Thymus (tissue), 11 donors: ENCODE measurements around the gene OCA2. TPM values are rescaled to one million over a fixed set of nuclear protein-coding genes. Genes with fewer than 3 reads are reported as not detected.

Experiments used
- DNase-seq, 9 donors: peaks; one replicate each; pipeline ENCODE4 v3.0.0-alpha.2; 2013; ENCODE audit warnings: low spot score in 9 of 9, low read depth in 6 of 9, missing footprints in 1 of 9
- H3K27ac ChIP-seq, 2 donors: one replicate each; pipeline ENCODE4 v1.5.1; 2013; ENCODE audit warnings: control low read depth in 1 of 2, low read depth in 1 of 2, low read length in 1 of 2, mild to moderate bottlenecking in 1 of 2, moderate library complexity in 1 of 2
- H3K27me3 ChIP-seq, 2 donors: one replicate each; pipeline ENCODE4 v1.5.1; 2013; ENCODE audit warnings: low read length in 1 of 2; ENCODE audit not compliant: control insufficient read depth in 2 of 2, insufficient read depth in 1 of 2
- H3K36me3 ChIP-seq, 2 donors: one replicate each; pipeline ENCODE4 v1.5.1; 2013; ENCODE audit warnings: low read length in 1 of 2, mild to moderate bottlenecking in 1 of 2, moderate library complexity in 1 of 2; ENCODE audit not compliant: control insufficient read depth in 2 of 2, insufficient read depth in 2 of 2
- H3K4me1 ChIP-seq, 2 donors: one replicate each; pipeline ENCODE4 v1.5.1; 2013; ENCODE audit warnings: low read length in 2 of 2; ENCODE audit not compliant: control insufficient read depth in 2 of 2, insufficient read depth in 2 of 2
- H3K4me3 ChIP-seq, 2 donors: one replicate each; pipeline ENCODE4 v1.5.1; 2013; ENCODE audit warnings: low read length in 2 of 2, control low read depth in 1 of 2, mild to moderate bottlenecking in 1 of 2
- H3K9me3 ChIP-seq, 2 donors: one replicate each; pipeline ENCODE4 v1.5.1; 2013; ENCODE audit warnings: low read length in 1 of 2, mild to moderate bottlenecking in 1 of 2; ENCODE audit not compliant: control insufficient read depth in 2 of 2, insufficient read depth in 1 of 2
- WGBS: extraction: QIAGEN DNeasy Blood & Tissue Kit; methylation state at CpG from one replicate; pipeline ENCODE4 v1.1.7; 2013; 5-methylcytosine and 5-hydroxymethylcytosine counted together
- polyA plus RNA-seq: library from polyadenylated mRNA; stranded (reverse); fragments of 200-250 nt; gene quantifications from one replicate; pipeline ENCODE4 v1.2.3, GENCODE V29; 2013
- total RNA-seq: library from RNA; stranded (reverse); fragments of 120-200 nt; gene quantifications from one replicate; pipeline ENCODE4 v1.2.4, GENCODE V29; 2013
- donor health status: healthy.

The OCA2 gene
- total and polyA plus RNA-seq, 2 donors = 0.99 to 1.2 TPM

GRCh38 chr15:27796405-27797320 lies 302.5 kb downstream of the OCA2 start:
- no peak for DNase-seq
- Histone ChIP-seq H3K4me1 (no peaks in the 10 kb centered on the region), H3K9me3 (no peaks in the 10 kb centered on the region)

GRCh38 chr15:27792756-27793264 lies 306.3 kb downstream of the OCA2 start:
- Histone ChIP-seq H3K27ac (no peak overlapping the region), H3K4me1 (no peaks in the 10 kb centered on the region), H3K9me3 (no peaks in the 10 kb centered on the region), H3K27me3 (no peaks in the 10 kb centered on the region), H3K4me3 (no peak overlapping the region), H3K36me3 (no peaks in the 10 kb centered on the region)
- DNase-seq = no peak
- WGBS = 79% methylated on average over 10 of the region's 10 CpGs

More at GRCh38 chr15:27796405-27797320, 302.5 kb downstream of the OCA2 start:
- Histone ChIP-seq H3K36me3 (no peaks in the 10 kb centered on the region), H3K27me3 (no peaks in the 10 kb centered on the region), H3K27ac (no peak overlapping the region), H3K4me3 (no peak overlapping the region)
- 76% methylated on average over 17 of the region's 17 CpGs for WGBS

DNA sequence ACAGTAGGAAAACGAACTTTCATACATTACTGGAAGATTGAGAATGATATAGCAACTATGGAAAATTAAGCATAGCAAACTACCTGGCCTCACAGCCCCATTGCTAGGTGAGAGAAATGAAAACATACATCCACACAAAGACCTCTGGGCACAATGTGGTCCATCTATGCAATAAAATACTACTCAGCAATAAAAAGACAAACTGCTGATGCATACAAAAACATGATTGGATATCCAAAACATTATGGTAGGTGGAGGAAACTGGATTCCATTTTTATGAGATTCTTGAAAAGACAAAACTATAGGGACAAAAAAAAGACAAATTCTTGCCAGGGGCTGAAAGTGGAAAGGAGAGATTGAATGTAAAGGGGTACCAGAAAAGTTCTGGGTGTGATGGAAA lies 308.8 kb downstream of the OCA2 start:
- H3K9me3 ChIP-seq = no peaks in the 10 kb centered on the region
- 64% methylated on average over 1 of the region's 1 CpG for WGBS

DNA sequence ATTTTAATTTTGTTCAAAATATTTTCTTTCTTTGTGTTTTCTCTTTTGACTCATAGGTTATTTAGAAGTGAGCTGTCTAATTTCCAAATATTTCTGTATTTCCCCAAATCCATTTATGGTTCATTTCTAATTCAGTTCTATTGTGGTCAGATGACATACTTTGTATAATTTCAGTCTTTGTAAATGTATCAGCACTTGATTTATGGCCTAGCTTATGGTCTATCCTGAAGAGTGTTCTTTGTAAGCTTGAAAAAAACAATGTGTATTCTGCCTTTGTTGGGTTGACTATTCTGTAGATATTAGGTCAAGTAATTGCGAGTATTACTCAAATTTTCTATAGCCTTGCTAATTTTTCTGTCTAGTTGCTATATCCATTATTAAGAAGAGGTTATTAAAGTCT lies 311.2 kb downstream of the OCA2 start:
- H3K36me3 ChIP-seq = no peaks in the 10 kb centered on the region
- no peak for DNase-seq
- H3K27me3 ChIP-seq = no peaks in the 10 kb centered on the region
- no peaks in the 10 kb centered on the region for H3K9me3 ChIP-seq
- WGBS = 90% methylated on average over 1 of the region's 1 CpG
- H3K4me3 ChIP-seq = no peak overlapping the region
- H3K4me1 ChIP-seq = no peaks in the 10 kb centered on the region
- no peak overlapping the region for H3K27ac ChIP-seq

More for the DNA sequence above, 308.8 kb downstream of the OCA2 start:
- Histone ChIP-seq H3K4me1 (no peaks in the 10 kb centered on the region), H3K27me3 (no peaks in the 10 kb centered on the region), H3K36me3 (no peaks in the 10 kb centered on the region), H3K4me3 (no peak overlapping the region), H3K27ac (no peak overlapping the region)
- DNase-seq = no peak

DNA sequence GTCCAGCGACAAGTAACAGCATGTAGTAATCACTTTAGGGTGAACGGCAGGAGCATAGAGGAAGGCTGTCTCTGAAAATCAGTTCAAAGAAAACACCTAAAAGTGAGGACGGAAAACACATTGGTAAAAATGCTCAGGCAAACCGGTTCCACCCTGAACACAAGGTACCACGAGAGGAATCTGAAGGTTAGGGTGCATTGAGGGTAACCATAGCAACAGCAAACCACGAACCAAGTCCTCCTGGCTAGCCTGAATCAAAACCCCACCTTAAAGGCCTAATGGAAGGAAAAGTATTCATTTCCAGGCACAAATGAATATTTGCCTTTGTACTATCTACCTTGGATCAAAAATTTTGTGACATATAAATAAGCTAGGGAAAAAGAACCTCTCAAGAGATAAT lies 315.0 kb downstream of the OCA2 start:
- Histone ChIP-seq H3K27ac (no peak overlapping the region), H3K36me3 (no peaks in the 10 kb centered on the region), H3K27me3 (no peaks in the 10 kb centered on the region), H3K4me3 (no peak overlapping the region), H3K9me3 (no peaks in the 10 kb centered on the region), H3K4me1 (no peaks in the 10 kb centered on the region)
- DNase-seq = no peak
- 79% methylated on average over 6 of the region's 6 CpGs for WGBS

DNA sequence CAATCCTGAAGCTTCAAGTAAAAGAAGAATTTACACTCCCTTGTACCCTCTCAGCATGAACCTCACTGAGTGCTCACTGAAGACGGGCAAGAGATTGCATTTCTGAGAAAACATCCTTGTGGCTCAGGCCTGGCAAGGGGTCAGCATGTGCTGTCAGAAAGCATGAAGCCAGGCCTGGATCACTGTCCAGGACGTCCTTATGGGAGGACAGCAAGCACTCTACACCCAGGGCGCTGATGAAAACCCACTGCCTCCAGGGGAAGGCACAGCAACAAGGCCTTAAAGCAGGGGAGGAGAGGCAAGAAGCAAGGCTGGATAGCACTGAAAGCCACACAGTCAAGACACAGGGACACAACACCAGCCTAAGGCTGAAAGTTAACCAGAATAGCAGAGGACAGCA lies 315.4 kb downstream of the OCA2 start:
- 79% methylated on average over 3 of the region's 3 CpGs for WGBS

DNA sequence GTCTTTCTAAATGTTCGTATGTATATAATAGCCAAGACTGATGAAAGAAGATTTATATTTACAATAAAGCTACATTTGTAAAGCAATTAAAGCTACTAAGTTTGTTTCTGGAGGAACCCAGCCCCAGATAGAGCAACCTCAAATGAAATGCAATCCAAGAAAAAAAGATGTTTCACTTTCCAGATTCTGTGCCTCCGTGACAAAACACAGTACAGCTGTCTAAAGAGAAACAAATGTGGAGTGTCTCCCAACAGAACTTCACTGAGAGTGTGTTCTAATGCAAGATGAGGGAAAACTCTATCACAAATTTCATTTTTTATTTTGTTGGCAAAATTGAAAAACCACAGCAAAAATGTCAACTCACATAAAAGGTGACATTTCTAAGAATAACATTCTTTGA lies 317.0 kb downstream of the OCA2 start:
- DNase-seq = no peak
- Histone ChIP-seq H3K27me3 (no peaks in the 10 kb centered on the region), H3K4me1 (no peaks in the 10 kb centered on the region), H3K9me3 (no peaks in the 10 kb centered on the region), H3K36me3 (no peaks in the 10 kb centered on the region), H3K4me3 (no peak overlapping the region), H3K27ac (no peak overlapping the region)
- WGBS = 88% methylated on average over 2 of the region's 2 CpGs

More for the DNA sequence above, 315.4 kb downstream of the OCA2 start:
- no peak for DNase-seq
- H3K36me3 ChIP-seq = no peaks in the 10 kb centered on the region
- H3K27ac ChIP-seq = no peak overlapping the region
- no peaks in the 10 kb centered on the region for H3K4me1 ChIP-seq
- H3K27me3 ChIP-seq = no peaks in the 10 kb centered on the region
- H3K4me3 ChIP-seq = no peak overlapping the region
- no peaks in the 10 kb centered on the region for H3K9me3 ChIP-seq

GRCh38 chr15:27776501-27776900 lies 322.6 kb downstream of the OCA2 start:
- DNase-seq = no peak
- H3K4me1 ChIP-seq = no peaks in the 10 kb centered on the region
- H3K27me3 ChIP-seq = no peaks in the 10 kb centered on the region
- H3K27ac ChIP-seq = no peak overlapping the region
- H3K36me3 ChIP-seq = no peaks in the 10 kb centered on the region
- peaks cover 1 to 11% of the 10 kb centered on the region in 2 donors for H3K9me3 ChIP-seq
- no peak overlapping the region for H3K4me3 ChIP-seq
- 93% methylated on average over 15 of the region's 15 CpGs for WGBS

DNA sequence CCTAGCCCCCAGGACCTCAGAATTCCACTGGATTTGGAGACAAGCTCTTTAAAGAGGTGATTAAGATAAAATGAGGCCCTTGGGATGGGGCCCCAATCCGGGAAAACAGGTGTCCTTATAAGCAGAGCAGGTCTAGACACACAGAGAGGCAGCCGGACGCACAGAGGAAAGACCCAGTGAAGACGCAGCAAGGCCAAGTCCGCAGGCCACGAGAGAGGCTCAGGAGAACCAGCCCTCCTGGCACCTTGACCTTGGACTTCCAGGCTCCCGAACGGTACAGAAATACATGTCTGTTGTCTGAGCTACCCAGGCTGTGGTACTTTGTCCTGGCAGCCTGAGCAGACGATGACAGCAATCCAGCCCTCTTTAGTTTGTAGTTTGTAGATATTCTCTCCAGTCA lies 324.5 kb downstream of the OCA2 start:
- no peaks in the 10 kb centered on the region for H3K4me1 ChIP-seq
- H3K9me3 ChIP-seq = peaks cover 1 to 16% of the 10 kb centered on the region in 2 donors
- H3K27me3 ChIP-seq = no peaks in the 10 kb centered on the region
- WGBS = 95% methylated on average over 9 of the region's 9 CpGs
- DNase-seq = no peak
- no peak overlapping the region for H3K4me3 ChIP-seq
- no peaks in the 10 kb centered on the region for H3K36me3 ChIP-seq
- no peak overlapping the region for H3K27ac ChIP-seq
